Stimulated activated CD8-positive, alpha-beta memory T cell treated with anti-CD3 and anti-CD28 coated beads, Interleukin-7, amount 100 ng/mL, for 1 hour (primary cell): ENCODE measurements around the gene YWHAG.
"Not testable (repeated sequence)": the region's sequence is repeated elsewhere in the genome, so short reads cannot be mapped to it uniquely, and the experiment has no call there.

ENCODE experiments used
- DNase-seq, 2 donors: peaks; one replicate each; pipeline ENCODE4 v3.0.0-alpha.2; 2020; ENCODE audit warnings: low read depth in 2 of 2

YWHAG gene

DNA sequence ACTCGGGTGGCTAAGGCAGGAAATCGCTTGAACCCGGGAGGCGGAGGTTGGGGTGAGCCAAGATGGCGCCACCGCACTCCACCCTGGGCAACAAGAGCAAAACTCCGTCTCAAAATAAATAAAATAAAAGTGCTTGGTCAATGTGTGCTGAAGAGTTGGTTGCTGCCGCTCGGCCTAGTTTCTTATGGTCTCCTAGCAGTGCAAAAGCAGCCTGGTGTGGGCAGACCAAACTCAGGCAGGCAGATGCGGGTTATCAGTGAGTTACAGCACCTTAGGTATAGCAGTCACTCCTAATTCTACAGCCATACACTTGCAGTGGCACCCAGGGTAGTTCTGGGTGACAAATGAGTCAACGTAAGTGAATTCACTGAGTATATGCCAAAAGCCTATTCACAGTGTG is 33.7 kb downstream of the YWHAG start:
- no peak for DNase-seq

GRCh38 chr7:76318488-76319353 is 40.1 kb downstream of the YWHAG start:
- peak; percentile 29 to 32 for DNase-seq

- peak; percentile 86 to 92 for DNase-seq
Observed at GRCh38 chr7:76317782-76318487, 40.9 kb downstream of the YWHAG start.

DNA sequence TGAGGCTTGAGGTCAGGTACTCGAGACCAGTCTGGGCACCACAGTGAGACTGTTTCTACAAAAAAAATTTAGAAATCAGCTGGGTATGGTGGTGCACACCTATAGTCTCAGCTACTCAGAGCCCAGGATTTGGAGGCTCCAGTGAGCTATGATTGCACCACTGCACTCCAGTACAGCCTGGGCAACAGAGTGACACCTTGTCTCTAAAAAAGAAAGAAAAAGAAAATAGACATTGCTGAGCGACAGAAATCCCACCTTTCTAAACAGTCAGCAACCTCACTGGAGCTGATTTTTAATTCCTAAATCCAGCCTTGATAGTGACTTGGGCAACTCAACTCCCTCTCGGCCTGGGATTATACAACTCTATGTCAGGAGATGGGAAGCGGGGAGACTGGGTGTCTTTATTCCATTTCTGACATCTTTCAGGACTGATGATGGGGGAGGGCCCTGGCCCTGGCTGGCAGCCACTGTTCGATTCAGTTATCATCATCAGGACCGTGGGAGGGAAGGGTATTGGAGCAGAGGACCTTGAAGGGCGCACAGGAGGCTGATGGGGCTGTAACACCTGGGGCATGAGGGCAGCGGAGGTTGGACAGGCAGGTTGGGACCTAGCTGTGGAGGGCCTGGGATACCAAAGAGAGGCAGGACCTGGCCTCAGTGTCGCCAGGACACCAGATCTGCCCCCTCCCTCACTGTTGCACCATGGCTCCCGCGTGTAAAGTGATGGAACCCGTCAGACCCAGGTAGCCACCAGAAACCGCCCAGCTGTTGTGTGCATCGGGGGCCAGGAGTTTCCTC is 41.6 kb downstream of the YWHAG start:
- DNase-seq = no peak

GRCh38 chr7:76315364-76315763 is 43.4 kb downstream of the YWHAG start:
- DNase-seq = no peak

- not testable (repeated sequence) for DNase-seq
Observed at GRCh38 chr7:76314740-76315139, 44.1 kb downstream of the YWHAG start.

GRCh38 chr7:76314042-76314721 is 44.6 kb downstream of the YWHAG start:
- DNase-seq = peak; percentile 90 to 96

GRCh38 chr7:76311838-76312237 is 47.0 kb downstream of the YWHAG start:
- not testable (repeated sequence) for DNase-seq

- no peak for DNase-seq
Observed at GRCh38 chr7:76310102-76310957, 48.5 kb downstream of the YWHAG start.

DNA sequence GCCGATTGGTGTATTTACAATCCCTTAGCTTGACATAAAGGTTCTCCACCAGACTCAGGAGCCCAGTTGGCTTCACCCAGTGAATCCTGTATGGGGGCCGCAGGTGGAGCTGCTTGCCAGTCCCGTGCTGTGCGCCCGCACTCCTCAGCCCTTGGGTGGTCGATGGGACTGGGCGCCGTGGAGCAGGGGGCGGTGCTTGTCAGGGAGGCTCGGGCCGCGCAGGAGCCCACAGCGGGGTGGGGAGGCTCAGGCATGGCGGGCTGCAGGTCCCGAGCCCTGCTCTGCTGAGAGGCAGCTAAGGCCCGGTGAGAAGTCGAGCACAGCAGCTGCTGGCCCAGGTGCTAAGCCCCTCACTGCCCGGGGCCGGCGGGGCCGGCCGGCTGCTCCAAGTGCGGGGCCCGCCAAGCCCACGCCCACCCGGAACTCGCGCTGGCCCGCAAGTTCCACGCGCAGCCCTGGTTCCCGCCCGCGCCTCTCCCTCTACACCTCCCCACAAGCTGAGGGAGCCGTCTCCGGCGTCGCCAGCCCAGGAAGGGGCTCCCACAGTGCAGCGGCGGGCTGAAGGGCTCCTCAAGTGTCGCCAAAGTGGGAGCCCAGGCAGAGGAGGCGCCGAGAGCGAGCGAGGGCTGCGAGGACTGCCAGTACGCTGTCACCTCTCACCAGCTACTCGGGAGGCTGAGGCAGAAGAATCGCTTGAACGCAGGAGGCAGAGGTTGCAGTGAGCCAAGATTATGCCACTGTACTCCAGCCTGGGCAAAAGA is 49.3 kb downstream of the YWHAG start:
- not testable (repeated sequence) for DNase-seq

GRCh38 chr7:76308874-76309273 is 49.9 kb downstream of the YWHAG start:
- not testable (repeated sequence) for DNase-seq

DNA sequence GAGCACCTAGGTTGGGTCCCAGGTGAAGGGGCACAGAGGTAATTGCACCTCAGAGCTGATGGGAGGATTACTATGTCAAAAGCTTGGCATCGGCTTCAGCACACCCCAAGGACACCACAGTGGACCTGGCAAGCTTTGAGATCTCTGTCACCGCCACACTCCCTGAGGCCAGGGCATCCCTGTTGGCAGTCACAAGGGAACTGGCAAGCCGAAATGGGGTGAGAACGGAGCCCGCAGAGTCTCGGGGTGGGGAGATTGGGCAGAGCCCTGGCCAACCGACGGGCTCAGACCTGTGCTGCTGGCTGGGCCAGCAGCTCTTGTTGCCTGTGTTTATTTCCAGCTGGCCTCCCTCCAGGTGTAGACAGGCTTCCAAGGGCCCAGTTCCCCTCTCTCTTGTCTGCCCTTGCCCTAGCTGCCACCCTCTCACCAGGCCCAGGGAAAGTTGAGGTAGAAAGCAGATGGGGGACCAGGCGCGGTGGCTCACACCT is 53.9 kb downstream of the YWHAG start:
- no peak for DNase-seq

DNA sequence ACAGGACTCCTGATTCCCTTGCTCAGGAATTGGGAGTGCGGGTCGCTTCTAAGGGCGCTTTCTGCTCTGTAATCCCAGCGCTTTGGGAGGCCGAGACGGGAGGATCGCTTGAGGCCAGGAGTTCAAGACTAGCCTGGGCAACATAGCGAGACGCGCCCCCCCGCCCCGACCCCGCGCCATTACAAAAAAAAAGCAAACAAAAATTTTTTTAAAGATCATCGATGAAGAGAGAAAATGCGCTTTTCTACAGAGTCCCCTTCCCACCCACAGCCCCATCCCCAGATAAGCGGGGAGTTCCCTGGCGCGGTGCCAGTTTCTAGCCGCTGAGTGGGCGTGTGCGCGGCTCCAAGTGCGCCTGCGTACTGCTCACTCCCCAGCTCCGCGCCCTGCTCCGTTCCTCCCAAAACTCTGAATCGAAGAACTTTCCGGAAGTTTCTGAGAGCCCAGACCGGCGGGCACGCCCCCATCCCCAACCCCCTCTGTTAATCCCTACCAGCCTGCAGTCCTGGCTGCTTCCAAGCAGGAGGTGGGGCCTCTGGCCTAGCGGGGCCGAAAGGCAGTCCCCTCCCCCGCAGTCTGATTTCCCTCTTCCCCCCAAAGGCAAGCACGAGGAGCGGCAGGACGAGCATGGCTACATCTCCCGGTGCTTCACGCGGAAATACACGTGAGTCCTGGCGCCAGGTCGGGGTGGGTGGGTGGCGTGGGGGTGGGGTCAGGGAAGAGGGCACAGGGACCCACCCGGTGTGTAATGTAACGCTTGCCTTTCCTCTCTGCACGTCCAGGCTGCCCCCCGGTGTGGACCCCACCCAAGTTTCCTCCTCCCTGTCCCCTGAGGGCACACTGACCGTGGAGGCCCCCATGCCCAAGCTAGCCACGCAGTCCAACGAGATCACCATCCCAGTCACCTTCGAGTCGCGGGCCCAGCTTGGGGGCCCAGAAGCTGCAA is 55.3 kb downstream of the YWHAG start:
- DNase-seq = peak; percentile 43 to 66

DNA sequence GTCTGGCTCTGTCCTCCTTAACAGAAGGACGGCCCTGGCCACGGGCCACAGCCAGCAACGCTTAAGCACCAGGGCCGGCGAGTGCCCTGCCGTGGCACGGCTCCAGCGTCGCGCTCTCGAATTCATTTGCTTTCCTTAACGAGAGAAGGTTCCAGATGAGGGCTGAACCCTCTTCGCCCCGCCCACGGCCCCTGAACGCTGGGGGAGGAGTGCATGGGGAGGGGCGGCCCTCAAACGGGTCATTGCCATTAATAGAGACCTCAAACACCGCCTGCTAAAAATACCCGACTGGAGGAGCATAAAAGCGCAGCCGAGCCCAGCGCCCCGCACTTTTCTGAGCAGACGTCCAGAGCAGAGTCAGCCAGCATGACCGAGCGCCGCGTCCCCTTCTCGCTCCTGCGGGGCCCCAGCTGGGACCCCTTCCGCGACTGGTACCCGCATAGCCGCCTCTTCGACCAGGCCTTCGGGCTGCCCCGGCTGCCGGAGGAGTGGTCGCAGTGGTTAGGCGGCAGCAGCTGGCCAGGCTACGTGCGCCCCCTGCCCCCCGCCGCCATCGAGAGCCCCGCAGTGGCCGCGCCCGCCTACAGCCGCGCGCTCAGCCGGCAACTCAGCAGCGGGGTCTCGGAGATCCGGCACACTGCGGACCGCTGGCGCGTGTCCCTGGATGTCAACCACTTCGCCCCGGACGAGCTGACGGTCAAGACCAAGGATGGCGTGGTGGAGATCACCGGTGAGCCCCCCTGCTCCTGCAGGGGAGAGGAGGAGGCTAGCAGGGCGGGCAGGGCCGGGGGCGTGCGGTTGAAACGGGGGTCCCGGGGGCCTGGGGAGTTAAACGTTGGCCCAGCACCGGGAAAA is 56.2 kb downstream of the YWHAG start, which contains the start of gene HSPB1:
Gene HSPB1 (plus strand): TSS at position 327 of the 855 bp plus-strand sequence. CDS start 40 bp downstream, at position 367.
- peak; percentile 37 to 43 for DNase-seq

- no peak for DNase-seq
Observed at GRCh38 chr7:76301000-76301399, 57.8 kb downstream of the YWHAG start.

DNA sequence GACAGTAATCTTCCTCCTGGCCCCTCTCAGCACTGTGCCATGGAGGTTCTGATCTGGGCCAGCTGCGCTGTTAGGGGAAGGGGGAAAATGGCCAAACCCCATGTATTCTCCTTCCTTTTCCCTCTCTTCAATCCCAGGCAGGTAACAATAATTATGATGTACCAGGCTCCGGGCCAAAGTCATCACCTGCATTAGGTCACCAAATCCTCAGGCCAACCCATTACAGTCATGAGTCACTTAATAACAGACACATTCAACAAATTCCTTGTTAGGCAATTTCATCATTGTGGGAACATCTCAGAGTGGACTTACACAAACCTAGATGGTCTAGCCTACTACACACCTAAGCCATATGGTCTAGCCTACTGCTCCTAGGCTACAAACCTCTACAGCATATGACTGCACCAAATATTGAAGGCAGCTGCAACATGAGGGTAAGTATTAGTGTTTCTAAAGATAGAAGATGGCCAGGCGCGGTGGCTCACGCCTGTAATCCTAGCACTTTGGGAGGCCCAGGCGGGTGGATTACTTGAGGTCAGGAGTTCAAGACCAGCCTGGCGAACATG is 58.5 kb downstream of the YWHAG start:
- no peak for DNase-seq
